MM.1S (cell line): ENCODE results near the gene HGFAC.

Experiments
- DNase-seq: peaks from one replicate; pipeline ENCODE4 v3.0.0-alpha.2; 2015
- H2AFZ ChIP-seq: fragments of 300-600 bp; sonication (generic); 2 replicates; pipeline ENCODE4 v1.6.0; 2016; ENCODE audit warnings: antibody characterized with exemption, low read length
- H3F3A ChIP-seq: fragments of 300-600 bp; sonication (generic); 2 replicates; pipeline ENCODE4 v1.6.1; 2016; ENCODE audit warnings: mild to moderate bottlenecking, antibody characterized with exemption, low read length, moderate library complexity, mixed read lengths; ENCODE audit not compliant: insufficient read depth
- H3K27ac ChIP-seq: fragments of 300-600 bp; sonication (generic); 2 replicates; pipeline ENCODE4 v1.5.1; 2016; ENCODE audit warnings: mild to moderate bottlenecking, low read length
- H3K27me3 ChIP-seq: fragments of 300-600 bp; sonication (generic); replicated peaks from 2 replicates; pipeline ENCODE4 v1.6.0; 2016; ENCODE audit warnings: low read length; ENCODE audit not compliant: insufficient read depth
- H3K36me3 ChIP-seq: fragments of 300-600 bp; sonication (generic); replicated peaks from 2 replicates; pipeline ENCODE4 v1.6.1; 2016; ENCODE audit warnings: mild to moderate bottlenecking, low read length, mixed read lengths; ENCODE audit not compliant: insufficient read depth
- H3K4me1 ChIP-seq: fragments of 300-600 bp; sonication (generic); 2 replicates; pipeline ENCODE4 v1.6.1; 2016; ENCODE audit warnings: low read length, mixed read lengths
- H3K4me2 ChIP-seq: fragments of 300-600 bp; sonication (generic); 2 replicates; pipeline ENCODE4 v1.6.0; 2016; ENCODE audit warnings: low read depth, low read length
- H3K4me3 ChIP-seq: fragments of 300-600 bp; sonication (generic); 2 replicates; pipeline ENCODE4 v1.5.1; 2016; ENCODE audit warnings: low read length, mixed read lengths
- H3K79me2 ChIP-seq: fragments of 300-600 bp; sonication (generic); 2 replicates; pipeline ENCODE4 v1.6.1; 2016; ENCODE audit warnings: mixed run types, low read length, mixed read lengths
- H3K9ac ChIP-seq: fragments of 300-600 bp; sonication (generic); 2 replicates; pipeline ENCODE4 v1.6.1; 2016; ENCODE audit warnings: low read length, mixed read lengths
- H3K9me2 ChIP-seq: fragments of 300-600 bp; sonication (generic); replicated peaks from 2 replicates; pipeline ENCODE4 v1.6.1; 2016; ENCODE audit warnings: mild to moderate bottlenecking, low read length, mixed read lengths; ENCODE audit not compliant: insufficient read depth
- H3K9me3 ChIP-seq: fragments of 300-600 bp; sonication (generic); replicated peaks from 2 replicates; pipeline ENCODE4 v1.6.1; 2016; ENCODE audit warnings: mild to moderate bottlenecking, low read length, mixed read lengths; ENCODE audit not compliant: insufficient read depth
- H4K20me1 ChIP-seq: fragments of 300-600 bp; sonication (generic); 2 replicates; pipeline ENCODE4 v1.6.1; 2016; ENCODE audit warnings: mild to moderate bottlenecking, low read length, moderate library complexity, mixed read lengths; ENCODE audit not compliant: insufficient read depth
- EZH2 ChIP-seq: fragments of 300-600 bp; sonication (generic); optimal IDR thresholded peaks from 2 replicates; pipeline ENCODE3; 2017; ENCODE audit warnings: low read depth, mild to moderate bottlenecking, antibody characterized with exemption, low read length, mixed read lengths
- EZH2phosphoT487 ChIP-seq: fragments of 300-600 bp; sonication (generic); IDR thresholded peaks from 2 replicates; pipeline ENCODE4 v1.6.1; 2018; ENCODE audit warnings: antibody characterized with exemption, low read length
- TF ChIP-seq, protein P1 (sequence below): fragments of 300-600 bp; sonication (generic); IDR thresholded peaks from 2 replicates; pipeline ENCODE4 v1.5.1; 2016; ENCODE audit warnings: antibody characterized with exemption, low read length, mixed read lengths

The HGFAC gene

DNA sequence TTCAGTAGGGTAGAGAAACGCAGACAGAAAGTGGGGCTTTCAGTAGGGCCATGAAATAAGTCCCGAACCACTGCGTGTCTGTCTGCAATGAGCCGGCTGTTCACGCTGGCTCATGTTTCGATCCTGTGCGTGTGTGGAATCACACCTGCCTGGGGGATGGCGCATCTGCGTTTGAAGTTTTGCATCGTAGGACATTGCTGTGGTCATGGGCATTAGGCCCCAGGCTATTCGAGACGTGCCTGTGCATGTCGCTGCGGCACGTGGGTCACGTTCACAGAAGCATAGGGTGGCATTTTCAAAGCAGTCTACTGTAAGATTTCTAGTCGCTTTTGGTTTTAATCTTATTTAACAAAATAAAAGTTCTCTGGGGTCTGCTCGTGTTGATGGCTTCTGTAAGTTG is 25.5 kb upstream of the HGFAC start:
- Histone ChIP-seq H3K79me2 (no peaks in the 10 kb centered on the region), H3F3A (no peaks in the 10 kb centered on the region), H4K20me1 (no peaks in the 10 kb centered on the region), H3K36me3 (no peaks in the 10 kb centered on the region), H3K9me2 (no peaks in the 10 kb centered on the region), H3K9ac (no peak overlapping the region), H3K9me3 (no peaks in the 10 kb centered on the region), H3K4me2 (no peak overlapping the region), H3K27me3 (no peaks in the 10 kb centered on the region), H3K27ac (no peak overlapping the region), H3K4me3 (no peak overlapping the region), H3K4me1 (no peaks in the 10 kb centered on the region), H2AFZ (no peak overlapping the region)
- no peak for DNase-seq
- TF ChIP-seq EZH2phosphoT487 (no peak), EZH2 (no peak)
- TF ChIP-seq, protein P1, sequence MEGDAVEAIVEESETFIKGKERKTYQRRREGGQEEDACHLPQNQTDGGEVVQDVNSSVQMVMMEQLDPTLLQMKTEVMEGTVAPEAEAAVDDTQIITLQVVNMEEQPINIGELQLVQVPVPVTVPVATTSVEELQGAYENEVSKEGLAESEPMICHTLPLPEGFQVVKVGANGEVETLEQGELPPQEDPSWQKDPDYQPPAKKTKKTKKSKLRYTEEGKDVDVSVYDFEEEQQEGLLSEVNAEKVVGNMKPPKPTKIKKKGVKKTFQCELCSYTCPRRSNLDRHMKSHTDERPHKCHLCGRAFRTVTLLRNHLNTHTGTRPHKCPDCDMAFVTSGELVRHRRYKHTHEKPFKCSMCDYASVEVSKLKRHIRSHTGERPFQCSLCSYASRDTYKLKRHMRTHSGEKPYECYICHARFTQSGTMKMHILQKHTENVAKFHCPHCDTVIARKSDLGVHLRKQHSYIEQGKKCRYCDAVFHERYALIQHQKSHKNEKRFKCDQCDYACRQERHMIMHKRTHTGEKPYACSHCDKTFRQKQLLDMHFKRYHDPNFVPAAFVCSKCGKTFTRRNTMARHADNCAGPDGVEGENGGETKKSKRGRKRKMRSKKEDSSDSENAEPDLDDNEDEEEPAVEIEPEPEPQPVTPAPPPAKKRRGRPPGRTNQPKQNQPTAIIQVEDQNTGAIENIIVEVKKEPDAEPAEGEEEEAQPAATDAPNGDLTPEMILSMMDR = no peak

DNA sequence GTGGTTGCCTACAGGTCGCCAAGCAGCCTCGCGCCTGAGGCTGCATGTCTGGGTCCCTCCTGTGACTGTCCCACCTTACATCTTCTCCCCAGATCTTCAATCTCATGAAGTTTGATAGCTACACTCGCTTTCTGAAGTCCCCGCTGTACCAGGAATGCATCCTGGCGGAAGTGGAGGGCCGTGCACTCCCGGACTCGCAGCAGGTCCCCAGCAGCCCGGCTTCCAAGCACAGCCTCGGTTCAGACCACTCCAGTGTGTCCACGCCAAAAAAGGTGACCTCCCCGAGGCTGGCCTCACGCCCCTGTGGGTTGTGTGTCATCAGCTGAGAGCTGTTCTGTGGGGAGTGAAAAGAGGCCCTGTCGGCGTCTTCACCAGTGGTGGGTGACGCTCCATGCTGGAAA is 24.9 kb upstream of the HGFAC start:
- TF ChIP-seq EZH2 (no peak), EZH2phosphoT487 (no peak)
- TF ChIP-seq, protein P1 = no peak
- Histone ChIP-seq H3K9me2 (no peaks in the 10 kb centered on the region), H3K9me3 (no peaks in the 10 kb centered on the region), H3K27ac (no peak overlapping the region), H3K4me2 (no peak overlapping the region), H3K9ac (no peak overlapping the region), H3K36me3 (no peaks in the 10 kb centered on the region), H3K4me3 (no peak overlapping the region), H3K79me2 (no peaks in the 10 kb centered on the region), H3F3A (no peaks in the 10 kb centered on the region), H3K27me3 (no peaks in the 10 kb centered on the region), H3K4me1 (no peaks in the 10 kb centered on the region), H2AFZ (no peak overlapping the region), H4K20me1 (no peaks in the 10 kb centered on the region)
- DNase-seq = no peak

DNA sequence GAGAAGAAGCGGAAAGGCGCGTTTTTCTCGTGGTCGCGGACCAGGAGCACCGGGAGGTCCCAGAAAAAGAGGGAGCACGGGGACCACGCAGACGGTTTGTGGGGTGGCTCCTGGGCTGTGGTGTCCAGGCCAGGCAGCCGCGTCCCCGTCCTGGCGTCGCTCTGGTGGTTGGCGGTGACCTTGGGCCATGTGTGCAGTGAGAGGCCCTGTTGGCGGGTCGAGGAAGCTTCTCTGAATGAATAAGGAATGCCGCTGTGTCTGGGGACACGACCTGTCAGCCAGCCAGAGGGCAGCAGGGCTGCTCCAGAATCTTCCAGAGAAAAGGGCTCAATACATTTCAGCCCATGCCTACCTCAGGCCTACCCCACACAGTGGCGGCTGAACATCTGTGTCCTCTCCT is 24.3 kb upstream of the HGFAC start:
- Histone ChIP-seq H2AFZ (no peak overlapping the region), H3K9ac (no peak overlapping the region), H3K27ac (no peak overlapping the region), H3K4me1 (no peaks in the 10 kb centered on the region), H3K79me2 (no peaks in the 10 kb centered on the region), H3K9me2 (no peaks in the 10 kb centered on the region), H3K4me2 (no peak overlapping the region), H3F3A (no peaks in the 10 kb centered on the region), H3K4me3 (no peak overlapping the region), H4K20me1 (no peaks in the 10 kb centered on the region), H3K36me3 (no peaks in the 10 kb centered on the region), H3K27me3 (no peaks in the 10 kb centered on the region), H3K9me3 (no peaks in the 10 kb centered on the region)
- DNase-seq = no peak
- TF ChIP-seq EZH2 (no peak), EZH2phosphoT487 (no peak)
- TF ChIP-seq, protein P1 = no peak
